HG02798 (cell line): ENCODE measurements around the gene CCDC8.
"Not testable (repeated sequence)": the region's sequence is repeated elsewhere in the genome, so short reads cannot be mapped to it uniquely, and the experiment has no call there.

Source experiments
- ATAC-seq: cut with Tn5 transposase; IDR thresholded peaks from one replicate; pipeline ENCODE4 v1.9.1; 2021; ENCODE audit warnings: mild to moderate bottlenecking; ENCODE audit not compliant: unreplicated experiment, poor library complexity

The CCDC8 gene

GRCh38 chr19:46404753-46405468 lies 8.5 kb downstream of the CCDC8 start:
- ATAC-seq = no peak

GRCh38 chr19:46404055-46404752 lies 9.2 kb downstream of the CCDC8 start:
- ATAC-seq = no peak

DNA sequence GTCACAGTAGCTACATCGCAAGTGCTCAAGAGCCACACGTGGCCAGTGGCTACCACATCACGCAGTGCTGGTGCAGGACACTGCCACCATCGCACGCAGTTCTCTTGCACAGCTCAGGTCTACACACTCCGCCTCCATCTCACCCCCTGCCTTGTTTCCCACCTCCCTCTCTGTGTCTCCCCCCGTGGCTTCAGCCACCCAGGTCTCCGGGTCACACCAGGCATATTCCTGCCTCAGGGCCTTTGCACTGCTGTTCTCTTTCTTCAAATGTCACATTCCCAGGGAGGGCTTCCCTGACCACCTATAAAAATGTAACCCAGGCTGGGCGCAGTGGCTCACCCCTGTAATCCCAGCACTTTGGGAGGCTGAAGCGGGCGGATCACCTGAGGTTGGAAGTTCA lies 10.6 kb downstream of the CCDC8 start:
- ATAC-seq = no peak

GRCh38 chr19:46397801-46398479 lies 15.4 kb downstream of the CCDC8 start:
- ATAC-seq = not testable (repeated sequence)

GRCh38 chr19:46394402-46394797 lies 19.0 kb downstream of the CCDC8 start:
- no peak for ATAC-seq

DNA sequence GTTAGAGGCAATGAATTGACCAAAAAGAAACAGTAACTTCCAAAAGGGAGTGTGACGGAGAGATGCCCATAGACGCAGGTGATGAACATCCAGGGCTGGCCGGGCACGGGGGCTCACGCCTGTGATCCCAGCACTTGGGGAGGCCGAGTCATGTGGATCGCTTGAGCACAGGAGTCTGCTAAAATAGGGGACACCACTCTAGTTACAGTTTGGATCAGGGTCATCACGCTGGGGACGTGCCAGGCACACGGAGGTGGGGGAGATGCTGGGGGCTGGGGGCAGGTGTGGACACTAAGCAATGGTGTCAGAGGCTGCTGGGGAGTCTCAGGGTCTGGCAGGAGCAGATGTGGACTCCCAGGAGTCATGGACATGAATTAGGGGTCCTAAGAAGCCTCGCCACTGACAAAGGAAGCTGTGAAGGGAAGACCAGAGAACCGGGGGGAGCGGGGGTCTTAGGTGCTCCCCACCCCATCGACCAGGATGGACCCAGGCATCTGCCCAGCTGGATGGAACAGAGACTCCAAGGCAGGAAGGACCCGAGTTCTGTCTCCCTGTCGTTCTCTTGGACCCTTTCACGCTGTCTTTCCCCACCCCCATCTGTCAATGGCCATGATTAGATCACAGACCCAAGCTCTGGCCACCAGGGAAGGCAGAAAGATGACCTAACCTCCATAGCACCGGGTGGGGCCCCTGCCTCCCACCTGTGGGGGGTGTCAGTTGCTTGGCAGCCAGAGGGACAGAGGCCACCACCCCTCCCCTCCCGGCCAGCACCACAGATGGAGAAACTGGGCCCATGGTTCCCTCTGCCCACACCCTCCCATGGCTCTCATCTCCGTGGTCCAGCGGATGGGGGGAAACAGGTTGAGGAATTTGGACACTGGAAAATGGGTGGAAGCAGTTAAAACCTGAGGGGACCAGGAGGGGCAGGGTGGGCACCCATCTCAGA lies 19.6 kb downstream of the CCDC8 start:
- no peak for ATAC-seq

DNA sequence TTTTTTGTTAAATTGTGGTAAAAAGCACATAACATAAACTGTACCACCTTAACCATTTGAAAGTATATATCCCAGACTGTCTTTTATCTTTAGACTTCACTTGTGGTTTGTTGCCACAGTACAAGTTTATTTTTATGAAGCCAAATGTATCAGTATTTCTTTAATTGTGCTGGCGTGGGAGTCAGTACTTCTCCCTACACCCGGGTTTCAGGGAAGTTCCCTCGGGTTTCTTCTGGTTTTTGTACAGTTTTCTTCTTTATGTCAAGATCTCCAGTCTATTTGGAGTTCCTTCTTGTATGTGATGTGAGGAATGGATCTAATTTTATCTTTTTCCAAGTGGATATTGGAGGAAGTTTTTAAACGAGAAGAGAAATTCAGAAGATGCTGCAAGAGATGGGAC lies 20.5 kb downstream of the CCDC8 start:
- no peak for ATAC-seq

- ATAC-seq = no peak
Measured at GRCh38 chr19:46392252-46392801, 21.0 kb downstream of the CCDC8 start.

- no peak for ATAC-seq
Measured at GRCh38 chr19:46391296-46392251, 21.8 kb downstream of the CCDC8 start.

- no peak for ATAC-seq
Measured at GRCh38 chr19:46390866-46391265, 22.5 kb downstream of the CCDC8 start.

- ATAC-seq = no peak
Measured at GRCh38 chr19:46390121-46390858, 23.1 kb downstream of the CCDC8 start.

GRCh38 chr19:46388311-46389095 lies 24.9 kb downstream of the CCDC8 start:
- ATAC-seq = no peak

DNA sequence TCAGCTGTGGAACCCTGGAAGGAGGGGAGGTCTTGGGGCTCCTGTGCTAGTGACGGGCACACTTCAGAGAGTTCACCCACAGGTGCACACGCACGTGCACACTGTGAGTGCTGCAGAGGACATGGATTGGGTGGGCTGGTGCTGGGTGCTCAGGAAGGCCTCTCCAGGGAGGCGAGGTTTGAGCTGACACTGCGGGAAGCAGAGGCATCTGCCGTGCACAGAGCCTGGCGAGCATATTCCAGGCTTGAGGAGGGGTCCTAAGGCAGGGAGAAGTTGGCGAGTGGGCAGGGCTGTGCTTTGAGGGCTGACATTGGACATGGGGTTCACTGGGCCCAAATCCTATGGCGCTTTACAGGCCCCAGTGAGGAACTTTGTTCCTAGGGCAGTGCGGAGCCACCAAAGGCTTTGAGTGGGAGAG lies 25.6 kb downstream of the CCDC8 start:
- ATAC-seq = no peak

DNA sequence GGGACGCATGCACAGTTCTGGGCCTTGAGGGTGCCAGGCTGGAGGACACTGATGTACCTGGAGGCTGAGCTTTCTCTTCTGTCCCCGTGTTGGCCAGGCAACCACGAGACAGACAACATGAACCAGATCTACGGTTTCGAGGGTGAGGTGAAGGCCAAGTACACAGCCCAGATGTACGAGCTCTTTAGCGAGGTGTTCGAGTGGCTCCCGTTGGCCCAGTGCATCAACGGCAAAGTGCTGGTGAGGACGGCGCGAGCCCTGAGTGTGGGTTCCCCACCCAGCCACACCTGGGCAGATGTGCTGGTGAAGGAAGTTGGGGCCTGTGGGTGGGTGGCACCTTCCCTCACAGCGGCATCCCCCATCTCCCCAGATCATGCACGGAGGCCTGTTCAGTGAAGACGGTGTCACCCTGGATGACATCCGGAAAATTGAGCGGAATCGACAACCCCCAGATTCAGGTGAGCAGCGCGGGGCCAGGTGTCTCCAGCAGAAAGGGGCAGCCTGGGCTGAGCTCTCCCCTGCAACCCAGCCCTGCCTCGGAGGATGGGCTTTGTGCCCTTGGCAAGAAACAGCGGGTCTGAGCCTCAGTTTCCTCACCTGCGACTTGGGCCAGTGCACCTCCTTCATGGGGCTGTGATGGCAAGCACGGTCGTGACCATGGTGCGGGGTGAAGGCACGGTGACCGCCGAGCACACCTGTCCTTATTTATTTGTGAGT lies 26.2 kb downstream of the CCDC8 start:
- ATAC-seq = no peak

DNA sequence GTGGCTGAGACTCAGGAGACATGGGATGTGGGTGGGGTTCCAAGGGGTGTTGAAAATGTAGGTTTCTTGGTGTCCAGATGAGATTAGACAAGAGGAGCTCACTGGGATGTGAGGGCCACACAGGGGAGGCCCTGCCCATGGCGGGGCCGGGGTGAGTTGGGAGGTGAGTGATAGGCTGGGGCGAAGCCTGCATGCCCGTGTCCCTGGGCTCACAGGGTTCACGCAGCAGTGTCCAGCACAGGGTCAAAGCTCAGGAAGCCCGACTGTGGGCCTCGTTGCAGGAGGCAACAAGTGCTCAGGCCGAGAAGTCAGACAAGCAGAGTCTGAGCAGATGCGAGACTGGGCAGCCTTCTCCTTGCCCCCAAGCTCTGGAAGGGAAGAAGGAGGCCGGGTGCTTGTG lies 27.2 kb downstream of the CCDC8 start:
- ATAC-seq = no peak

DNA sequence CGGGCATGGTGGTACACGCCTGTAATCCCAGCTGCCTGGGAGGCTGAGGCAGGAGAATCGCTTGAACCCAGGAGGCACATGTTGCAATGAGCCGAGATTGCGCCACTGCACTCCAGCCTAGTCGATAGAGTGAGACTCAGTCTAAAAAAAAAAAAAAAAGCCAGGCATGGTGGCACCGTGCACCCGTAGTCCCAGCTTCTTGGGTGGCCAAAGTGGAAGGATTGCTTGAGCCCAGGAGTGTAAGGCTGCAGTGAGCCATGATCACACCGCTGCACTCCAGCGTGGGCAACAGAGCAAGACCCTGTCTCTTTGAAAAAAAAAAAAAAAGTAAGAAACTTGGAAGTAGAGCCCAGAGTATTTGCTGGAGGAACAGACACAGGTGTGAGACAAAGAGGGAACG lies 27.7 kb downstream of the CCDC8 start:
- ATAC-seq = no peak

- ATAC-seq = no peak
Measured at GRCh38 chr19:46384396-46384795, 29.0 kb downstream of the CCDC8 start.
